ENCODE results near the gene NCBP3. TPM values are rescaled to one million over a fixed set of nuclear protein-coding genes. Genes with fewer than 3 reads are reported as not detected.

Gene NCBP3
- polyA plus RNA-seq, 1 experiment: 9.7 TPM

- Histone ChIP-seq H3K27me3 (ENCODE audit: control insufficient read depth, insufficient read depth, low read length) (no peaks in the 10 kb centered on the region; the same call in 1 of the 2 replicates), H3K4me3 (ENCODE audit: low read depth, low read length) (no peak overlapping the region), H3K36me3 (ENCODE audit: control insufficient read depth, insufficient read depth, low read length) (no peaks in the 10 kb centered on the region)
- TF ChIP-seq CTCF (IDR thresholded peaks at IDR 0.05; ENCODE audit: insufficient read depth, low read depth, low read length): no peak
- no peak for DNase-seq (ENCODE audit: low read depth)
- ChIA-PET POLR2A (no interaction called here), CTCF (interaction anchor here (0.6 kb wide), 1 partner anchor 28 kb away, joined by 4 read pairs; no protein-coding TSS in a partner anchor)
Observed at GRCh38 chr17:3766779-3767178, 79.3 kb downstream of the NCBP3 start.

GRCh38 chr17:3765981-3766380 lies 80.1 kb downstream of the NCBP3 start:
- H3K27me3 ChIP-seq (ENCODE audit: control insufficient read depth, insufficient read depth, low read length): no peaks in the 10 kb centered on the region; the same call in 1 of the 2 replicates
- CTCF ChIA-PET: interaction anchor here (0.6 kb wide), 1 partner anchor 28 kb away, joined by 4 read pairs; no protein-coding TSS in a partner anchor
- no peaks in the 10 kb centered on the region for H3K36me3 ChIP-seq (ENCODE audit: control insufficient read depth, insufficient read depth, low read length)
- DNase-seq (ENCODE audit: low read depth): no peak
- no peak for TF ChIP-seq CTCF (IDR thresholded peaks at IDR 0.05; ENCODE audit: insufficient read depth, low read depth, low read length)
- no peak overlapping the region for H3K4me3 ChIP-seq (ENCODE audit: low read depth, low read length)
- POLR2A ChIA-PET: no interaction called here

- no peak for DNase-seq (ENCODE audit: low read depth)
- Histone ChIP-seq H3K4me3 (ENCODE audit: low read depth, low read length) (no peak overlapping the region), H3K36me3 (ENCODE audit: control insufficient read depth, insufficient read depth, low read length) (no peaks in the 10 kb centered on the region), H3K27me3 (ENCODE audit: control insufficient read depth, insufficient read depth, low read length) (no peaks in the 10 kb centered on the region; the same call in 1 of the 2 replicates)
- TF ChIP-seq CTCF (IDR thresholded peaks at IDR 0.05; ENCODE audit: insufficient read depth, low read depth, low read length): no peak
- ChIA-PET POLR2A (no interaction called here), CTCF (interaction anchor here (1.1 kb wide), 1 partner anchor 26 kb away, joined by 3 read pairs; no protein-coding TSS in a partner anchor)
Observed at GRCh38 chr17:3763777-3764170, 82.3 kb downstream of the NCBP3 start.

GRCh38 chr17:3762922-3763776 lies 82.9 kb downstream of the NCBP3 start:
- POLR2A ChIA-PET: no interaction called here
- CTCF ChIA-PET: interaction anchor here (0.6 to 1.1 kb wide), 2 partner anchors 25 to 64 kb away, joined by 3 read pairs; no protein-coding TSS in a partner anchor
- TF ChIP-seq CTCF (IDR thresholded peaks at IDR 0.05; ENCODE audit: insufficient read depth, low read depth, low read length): no peak
- Histone ChIP-seq H3K27me3 (ENCODE audit: control insufficient read depth, insufficient read depth, low read length) (no peaks in the 10 kb centered on the region; the same call in 1 of the 2 replicates), H3K36me3 (ENCODE audit: control insufficient read depth, insufficient read depth, low read length) (no peaks in the 10 kb centered on the region), H3K4me3 (ENCODE audit: low read depth, low read length) (no peak overlapping the region)
- no peak for DNase-seq (ENCODE audit: low read depth)

- ChIA-PET POLR2A (no interaction called here), CTCF (interaction anchor here (2.1 kb wide), 1 partner anchor 24 kb away, joined by 12 read pairs; no protein-coding TSS in a partner anchor)
- H3K36me3 ChIP-seq (ENCODE audit: control insufficient read depth, insufficient read depth, low read length): no peaks in the 10 kb centered on the region
- H3K27me3 ChIP-seq (ENCODE audit: control insufficient read depth, insufficient read depth, low read length): no peaks in the 10 kb centered on the region; the same call in 1 of the 2 replicates
- no peak for DNase-seq (ENCODE audit: low read depth)
- TF ChIP-seq CTCF (IDR thresholded peaks at IDR 0.05; ENCODE audit: insufficient read depth, low read depth, low read length): no peak
- no peak overlapping the region for H3K4me3 ChIP-seq (ENCODE audit: low read depth, low read length)
Observed at GRCh38 chr17:3761918-3762380, 84.1 kb downstream of the NCBP3 start.
